Stimulated activated CD8-positive, alpha-beta memory T cell treated with anti-CD3 and anti-CD28 coated beads, Interleukin-4, amount 100 ng/mL, for 48 hours (primary cell): ENCODE data around the gene PRR33.

Source experiments
- DNase-seq: peaks from one replicate; pipeline ENCODE4 v3.0.0-alpha.2; 2020

Gene PRR33

DNA sequence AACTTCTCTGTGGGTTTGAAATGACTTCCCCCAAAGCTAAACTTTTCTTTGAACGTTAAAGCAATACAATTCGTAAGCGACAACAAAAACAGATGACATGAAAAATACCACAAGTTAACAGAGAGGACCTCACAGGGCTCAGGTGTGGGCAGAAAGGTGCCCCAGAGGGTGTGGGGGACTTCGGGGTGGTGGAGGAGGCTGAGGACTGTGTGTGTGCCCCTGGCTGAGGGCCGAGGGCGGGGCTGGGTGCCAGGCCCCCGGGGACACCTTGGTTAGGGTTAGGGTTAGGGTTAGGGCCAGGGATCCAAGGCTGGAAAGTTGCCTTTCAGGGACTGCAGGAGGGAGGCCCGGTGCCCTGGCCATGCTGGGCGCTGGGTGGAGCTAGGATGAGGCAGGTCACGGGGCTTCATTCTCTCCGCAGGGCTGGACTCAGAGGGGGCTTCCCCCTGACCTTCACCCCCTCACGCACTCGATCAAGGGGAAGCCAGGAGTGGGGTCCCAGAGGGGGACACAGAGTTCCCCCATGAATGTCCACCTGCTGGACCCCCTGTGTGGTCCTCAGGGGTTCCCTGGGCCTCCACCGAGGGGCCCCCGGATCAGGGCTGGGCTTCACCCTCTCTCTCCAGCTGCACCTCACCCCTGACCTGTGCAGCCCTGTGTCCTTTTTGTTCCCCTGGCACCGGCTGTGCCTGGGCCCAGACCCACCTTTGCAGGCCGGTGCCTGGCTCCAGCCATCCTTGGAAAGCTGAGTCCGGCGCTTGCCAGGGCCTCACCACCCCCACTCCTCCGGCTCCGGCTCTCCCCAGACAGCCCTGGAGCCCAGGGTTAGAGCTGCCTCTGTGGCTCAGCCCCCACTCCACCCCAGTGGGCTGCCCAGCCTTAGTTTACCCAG, 45.9 kb downstream of the PRR33 start:
- no peak for DNase-seq

- no peak for DNase-seq
Measured at GRCh38 chr11:1845095-1845429, 46.6 kb downstream of the PRR33 start.

DNA sequence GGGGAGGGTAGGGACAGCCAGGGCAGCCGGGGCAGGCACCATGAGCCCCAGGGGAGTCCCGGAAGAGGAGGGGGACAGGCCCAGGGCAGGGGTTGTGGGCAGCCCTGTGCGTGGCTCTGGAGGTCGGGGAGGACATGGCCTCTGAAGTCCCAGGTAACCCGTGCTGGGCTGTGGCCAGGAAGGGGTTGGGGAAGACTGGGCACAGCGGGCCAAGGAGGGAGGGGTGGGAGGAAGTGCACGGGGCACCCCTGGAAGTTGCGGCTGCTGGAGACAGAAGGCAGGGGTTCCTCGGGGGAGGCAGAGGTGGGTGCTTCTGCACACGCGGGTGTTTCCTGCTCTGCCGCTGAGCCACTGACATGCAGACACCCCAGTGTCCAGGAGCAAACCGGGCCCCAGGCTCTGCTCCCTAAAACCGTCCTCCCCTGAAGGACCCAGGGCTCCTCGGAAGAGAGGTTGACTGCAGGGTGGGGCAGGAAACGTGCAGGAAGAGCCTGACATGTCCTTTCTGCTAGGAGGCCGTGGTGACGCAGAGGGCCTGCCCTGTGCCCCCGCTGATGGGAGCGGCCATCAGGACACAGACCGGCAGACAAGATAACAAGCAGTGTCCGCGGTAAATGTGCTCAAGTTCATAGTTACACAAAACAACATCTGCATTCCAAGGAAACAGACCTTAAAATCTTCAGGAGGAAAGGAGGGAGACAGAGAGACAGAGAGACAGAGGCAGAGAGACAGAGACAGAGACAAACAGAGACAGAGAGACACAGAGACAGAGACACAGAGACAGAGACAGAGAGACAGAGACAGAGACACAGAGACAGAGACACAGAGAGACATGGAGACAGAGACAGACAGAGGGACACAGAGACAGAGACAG, 47.2 kb downstream of the PRR33 start:
- DNase-seq, result peak; percentile 66

- no peak for DNase-seq
Measured at GRCh38 chr11:1843796-1844195, 47.9 kb downstream of the PRR33 start.

- DNase-seq, result no peak
Measured at GRCh38 chr11:1843098-1843473, 48.6 kb downstream of the PRR33 start.

DNA sequence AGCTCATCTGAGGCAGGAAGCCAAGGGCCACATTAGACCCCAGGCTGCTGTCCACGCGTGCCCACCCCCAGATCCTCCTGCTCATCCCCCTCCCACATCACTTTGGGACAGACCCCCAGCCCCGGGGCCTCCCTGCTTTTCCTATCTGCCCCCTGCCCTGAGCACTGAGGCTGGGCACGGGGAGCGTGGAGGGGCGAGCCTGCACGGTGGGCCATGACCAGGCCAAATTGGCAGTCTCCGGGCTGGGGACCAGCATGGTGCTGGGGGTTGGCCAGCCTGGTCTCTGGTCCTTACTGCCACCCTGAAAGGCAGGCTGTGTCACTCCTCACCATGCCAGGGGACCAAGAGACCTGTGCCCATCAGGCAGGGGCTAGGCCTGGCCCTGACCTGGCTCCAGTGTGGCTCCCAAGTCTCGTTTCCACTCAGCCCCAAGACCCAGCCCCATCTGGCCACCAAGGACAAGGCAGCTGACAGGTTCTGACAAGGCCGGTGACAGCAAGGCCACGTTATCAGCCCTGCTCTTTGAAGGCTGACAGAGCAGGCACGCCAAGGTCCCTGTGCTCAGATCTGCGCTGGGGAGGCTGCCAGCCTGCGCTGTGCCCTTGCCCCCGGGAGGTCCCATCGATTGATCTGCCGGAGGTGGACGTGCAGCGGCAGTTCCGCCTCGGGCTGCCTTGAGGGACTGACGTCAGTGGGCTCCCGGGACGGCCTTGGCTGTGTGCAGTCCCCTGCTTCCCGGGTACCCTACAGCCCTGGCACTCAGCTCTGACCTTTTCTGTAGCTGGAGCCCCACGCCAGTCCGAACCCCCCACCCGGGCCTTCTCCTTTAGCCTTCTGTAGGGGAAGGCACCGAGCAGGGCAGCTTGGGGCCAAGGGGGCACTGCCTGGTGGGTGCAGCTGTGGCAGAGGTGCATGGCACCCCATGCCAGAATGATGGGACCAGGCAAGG, 49.3 kb downstream of the PRR33 start:
- DNase-seq, result no peak

- no peak for DNase-seq
Measured at GRCh38 chr11:1841511-1842148, 50.1 kb downstream of the PRR33 start.

GRCh38 chr11:1840780-1841480, 50.8 kb downstream of the PRR33 start:
- no peak for DNase-seq

- no peak for DNase-seq
Measured at GRCh38 chr11:1839924-1840779, 51.5 kb downstream of the PRR33 start.

DNA sequence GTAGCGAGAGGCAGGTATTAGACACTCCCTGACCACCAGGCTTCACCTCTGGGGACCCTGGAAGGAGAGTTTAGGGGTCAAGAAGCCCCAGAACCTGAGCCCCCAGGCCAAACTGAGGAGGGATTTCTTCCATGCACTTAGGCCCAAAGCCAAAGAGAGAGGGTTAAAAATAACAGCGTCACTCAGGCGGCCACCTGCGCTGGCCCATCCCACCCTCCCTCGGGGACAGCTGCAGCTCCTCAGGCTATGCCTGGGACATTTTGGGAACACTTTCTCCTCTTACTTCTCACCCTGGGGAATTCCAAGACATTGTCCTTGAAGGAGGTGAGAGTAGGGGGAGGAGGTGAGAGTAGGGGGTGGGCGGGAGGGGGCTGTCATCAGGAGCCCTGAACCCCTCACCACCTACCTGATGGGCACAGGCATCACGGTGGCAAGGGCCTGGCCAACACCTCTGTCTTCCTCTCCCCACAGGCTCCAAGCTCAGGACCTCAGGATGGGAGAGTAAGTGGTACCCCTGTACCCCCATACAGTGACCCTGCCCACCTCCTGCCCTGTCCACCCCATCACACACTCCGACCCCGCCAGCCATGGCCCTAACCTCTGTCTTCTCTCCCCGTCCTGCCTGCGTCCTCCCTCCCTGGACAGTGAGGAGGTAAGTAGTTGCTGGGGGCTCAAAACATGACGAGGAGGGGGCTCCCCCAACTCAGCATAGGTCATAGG, 52.3 kb downstream of the PRR33 start:
- no peak for DNase-seq

DNA sequence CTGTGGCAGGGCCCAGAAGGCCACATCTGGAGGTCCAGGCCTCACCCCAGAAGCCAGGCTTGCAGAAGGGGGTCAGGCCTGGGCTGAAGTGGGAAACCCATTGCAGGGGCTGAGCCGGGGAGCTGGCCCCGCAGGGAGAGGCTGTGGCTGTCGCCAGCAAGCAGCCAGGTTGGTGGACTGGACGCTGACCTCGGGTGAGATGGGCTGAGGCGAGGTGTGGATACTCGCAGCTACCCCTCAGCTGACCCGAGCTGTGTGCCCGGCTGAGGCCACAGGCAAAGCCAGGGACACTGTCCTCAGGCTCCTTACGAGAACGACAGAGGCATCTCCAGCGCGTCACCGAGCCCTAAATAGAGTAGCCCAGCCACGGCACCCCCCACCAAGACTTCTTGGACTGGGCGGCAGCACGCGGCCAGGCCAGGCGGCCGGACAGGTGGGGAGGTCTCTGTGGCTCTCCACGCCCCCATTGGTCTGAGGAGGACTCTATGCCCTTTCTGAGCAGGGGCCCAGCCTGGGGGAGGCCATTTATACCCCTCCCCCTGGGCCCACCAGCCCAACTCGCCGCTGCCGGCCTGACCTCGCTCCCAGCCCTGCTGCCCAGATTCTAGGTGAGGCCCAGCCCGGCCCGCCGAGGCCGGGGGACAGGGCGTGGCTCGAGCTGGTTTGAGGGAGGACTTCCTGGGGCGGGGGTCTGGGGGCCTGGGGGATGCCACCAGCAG, 53.1 kb downstream of the PRR33 start, which contains the start of gene TNNI2:
TSS of gene TNNI2 (plus strand) at position 556 of the 719 bp plus-strand sequence. CDS start 716 bp downstream, outside the sequence.
- DNase-seq, result no peak
